Measurements from ENCODE around the gene AOPEP.

DNA sequence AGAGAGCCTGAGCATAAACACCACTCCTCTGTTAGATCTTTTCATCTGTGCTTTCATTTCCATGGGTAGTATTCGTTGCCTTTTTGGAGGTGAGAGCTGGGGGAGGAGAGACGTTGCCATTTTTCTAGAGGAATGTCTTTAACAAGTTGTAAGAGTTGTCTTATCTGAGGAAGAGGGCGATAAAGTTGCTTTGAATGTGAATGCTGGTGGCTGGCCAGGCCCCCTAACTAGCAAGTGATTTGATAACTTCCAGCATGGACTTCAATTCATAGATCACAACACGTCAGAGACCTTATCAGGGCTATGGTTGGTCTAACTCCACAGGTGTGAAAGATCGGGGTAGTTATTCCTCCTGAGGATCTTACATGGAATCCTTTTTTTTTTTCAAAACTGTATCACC, 30.0 kb upstream of the AOPEP start:
- TF ChIP-seq POLR2A (IDR thresholded peaks at IDR 0.05) (no peak), POLR2AphosphoS5 (IDR thresholded peaks at IDR 0.05; ENCODE audit: insufficient read depth in 1 of 2, low read depth in 1 of 2) (no peak)
- TF ChIP-seq, protein P1, sequence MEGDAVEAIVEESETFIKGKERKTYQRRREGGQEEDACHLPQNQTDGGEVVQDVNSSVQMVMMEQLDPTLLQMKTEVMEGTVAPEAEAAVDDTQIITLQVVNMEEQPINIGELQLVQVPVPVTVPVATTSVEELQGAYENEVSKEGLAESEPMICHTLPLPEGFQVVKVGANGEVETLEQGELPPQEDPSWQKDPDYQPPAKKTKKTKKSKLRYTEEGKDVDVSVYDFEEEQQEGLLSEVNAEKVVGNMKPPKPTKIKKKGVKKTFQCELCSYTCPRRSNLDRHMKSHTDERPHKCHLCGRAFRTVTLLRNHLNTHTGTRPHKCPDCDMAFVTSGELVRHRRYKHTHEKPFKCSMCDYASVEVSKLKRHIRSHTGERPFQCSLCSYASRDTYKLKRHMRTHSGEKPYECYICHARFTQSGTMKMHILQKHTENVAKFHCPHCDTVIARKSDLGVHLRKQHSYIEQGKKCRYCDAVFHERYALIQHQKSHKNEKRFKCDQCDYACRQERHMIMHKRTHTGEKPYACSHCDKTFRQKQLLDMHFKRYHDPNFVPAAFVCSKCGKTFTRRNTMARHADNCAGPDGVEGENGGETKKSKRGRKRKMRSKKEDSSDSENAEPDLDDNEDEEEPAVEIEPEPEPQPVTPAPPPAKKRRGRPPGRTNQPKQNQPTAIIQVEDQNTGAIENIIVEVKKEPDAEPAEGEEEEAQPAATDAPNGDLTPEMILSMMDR (IDR thresholded peaks at IDR 0.05) = no peak
